ENCODE measurements around the gene TAF4B.
"Not testable (repeated sequence)": the region's sequence is repeated elsewhere in the genome, so short reads cannot be mapped to it uniquely, and the experiment has no call there.

The TAF4B gene

GRCh38 chr18:26381555-26381954 is 155.3 kb downstream of the TAF4B start:
- not testable (repeated sequence) for H3K4me1 ChIP-seq (ENCODE audit: control insufficient read depth, insufficient read depth, low read length); H3K36me3 ChIP-seq (ENCODE audit: control insufficient read depth, insufficient read depth, low read length); H3K27ac ChIP-seq (ENCODE audit: low read depth, low read length); H3K27me3 ChIP-seq (ENCODE audit: control insufficient read depth, insufficient read depth, low read length); H3K9me3 ChIP-seq (ENCODE audit: control insufficient read depth, insufficient read depth, low read depth, low read length); H3K4me3 ChIP-seq (ENCODE audit: low read depth, low read length); H3K9ac ChIP-seq (ENCODE audit: low read length)

- Histone ChIP-seq H3K27me3 (ENCODE audit: control insufficient read depth, insufficient read depth, low read length) (no peaks in the 10 kb centered on the region), H3K27ac (ENCODE audit: low read depth, low read length) (no peak overlapping the region), H3K4me1 (ENCODE audit: control insufficient read depth, insufficient read depth, low read length) (no peaks in the 10 kb centered on the region), H3K4me3 (ENCODE audit: low read depth, low read length) (no peak overlapping the region), H3K9me3 (ENCODE audit: control insufficient read depth, insufficient read depth, low read depth, low read length) (no peaks in the 10 kb centered on the region), H3K36me3 (ENCODE audit: control insufficient read depth, insufficient read depth, low read length) (no peaks in the 10 kb centered on the region), H3K9ac (ENCODE audit: low read length) (no peak overlapping the region)
Measured at GRCh38 chr18:26383454-26384270, 157.4 kb downstream of the TAF4B start.

GRCh38 chr18:26386002-26386401 is 159.8 kb downstream of the TAF4B start:
- Histone ChIP-seq H3K9ac (ENCODE audit: low read length) (no peak overlapping the region), H3K4me3 (ENCODE audit: low read depth, low read length) (no peak overlapping the region), H3K4me1 (ENCODE audit: control insufficient read depth, insufficient read depth, low read length) (no peaks in the 10 kb centered on the region), H3K27ac (ENCODE audit: low read depth, low read length) (no peak overlapping the region), H3K27me3 (ENCODE audit: control insufficient read depth, insufficient read depth, low read length) (no peaks in the 10 kb centered on the region), H3K9me3 (ENCODE audit: control insufficient read depth, insufficient read depth, low read depth, low read length) (no peaks in the 10 kb centered on the region), H3K36me3 (ENCODE audit: control insufficient read depth, insufficient read depth, low read length) (peaks cover 10% of the 10 kb centered on the region)

GRCh38 chr18:26386441-26386840 is 160.2 kb downstream of the TAF4B start:
- Histone ChIP-seq H3K4me1 (ENCODE audit: control insufficient read depth, insufficient read depth, low read length) (no peaks in the 10 kb centered on the region), H3K36me3 (ENCODE audit: control insufficient read depth, insufficient read depth, low read length) (peaks cover 10% of the 10 kb centered on the region), H3K27ac (ENCODE audit: low read depth, low read length) (no peak overlapping the region), H3K4me3 (ENCODE audit: low read depth, low read length) (no peak overlapping the region), H3K9ac (ENCODE audit: low read length) (no peak overlapping the region), H3K9me3 (ENCODE audit: control insufficient read depth, insufficient read depth, low read depth, low read length) (no peaks in the 10 kb centered on the region), H3K27me3 (ENCODE audit: control insufficient read depth, insufficient read depth, low read length) (no peaks in the 10 kb centered on the region)

GRCh38 chr18:26394047-26394654 is 167.9 kb downstream of the TAF4B start:
- Histone ChIP-seq H3K9ac (ENCODE audit: low read length) (no peak overlapping the region), H3K27ac (ENCODE audit: low read depth, low read length) (no peak overlapping the region), H3K4me1 (ENCODE audit: control insufficient read depth, insufficient read depth, low read length) (no peaks in the 10 kb centered on the region), H3K9me3 (ENCODE audit: control insufficient read depth, insufficient read depth, low read depth, low read length) (no peaks in the 10 kb centered on the region), H3K36me3 (ENCODE audit: control insufficient read depth, insufficient read depth, low read length) (peaks cover 10% of the 10 kb centered on the region), H3K27me3 (ENCODE audit: control insufficient read depth, insufficient read depth, low read length) (no peaks in the 10 kb centered on the region), H3K4me3 (ENCODE audit: low read depth, low read length) (no peak overlapping the region)

- H3K4me3 ChIP-seq (ENCODE audit: low read depth, low read length): no peak overlapping the region
- no peaks in the 10 kb centered on the region for H3K36me3 ChIP-seq (ENCODE audit: control insufficient read depth, insufficient read depth, low read length)
- no peaks in the 10 kb centered on the region for H3K4me1 ChIP-seq (ENCODE audit: control insufficient read depth, insufficient read depth, low read length)
- no peaks in the 10 kb centered on the region for H3K27me3 ChIP-seq (ENCODE audit: control insufficient read depth, insufficient read depth, low read length)
- no peak overlapping the region for H3K9ac ChIP-seq (ENCODE audit: low read length)
- H3K9me3 ChIP-seq (ENCODE audit: control insufficient read depth, insufficient read depth, low read depth, low read length): no peaks in the 10 kb centered on the region
- no peak overlapping the region for H3K27ac ChIP-seq (ENCODE audit: low read depth, low read length)
Measured at GRCh38 chr18:26397019-26397418, 170.8 kb downstream of the TAF4B start.

GRCh38 chr18:26403491-26403890 is 177.2 kb downstream of the TAF4B start:
- Histone ChIP-seq H3K27me3 (ENCODE audit: control insufficient read depth, insufficient read depth, low read length) (no peaks in the 10 kb centered on the region), H3K4me1 (ENCODE audit: control insufficient read depth, insufficient read depth, low read length) (peaks cover 17% of the 10 kb centered on the region), H3K9me3 (ENCODE audit: control insufficient read depth, insufficient read depth, low read depth, low read length) (no peaks in the 10 kb centered on the region), H3K4me3 (ENCODE audit: low read depth, low read length) (no peak overlapping the region), H3K9ac (ENCODE audit: low read length) (no peak overlapping the region), H3K27ac (ENCODE audit: low read depth, low read length) (no peak overlapping the region), H3K36me3 (ENCODE audit: control insufficient read depth, insufficient read depth, low read length) (no peaks in the 10 kb centered on the region)

- no peaks in the 10 kb centered on the region for H3K36me3 ChIP-seq (ENCODE audit: control insufficient read depth, insufficient read depth, low read length)
- no peak overlapping the region for H3K4me3 ChIP-seq (ENCODE audit: low read depth, low read length)
- no peaks in the 10 kb centered on the region for H3K9me3 ChIP-seq (ENCODE audit: control insufficient read depth, insufficient read depth, low read depth, low read length)
- H3K27me3 ChIP-seq (ENCODE audit: control insufficient read depth, insufficient read depth, low read length): no peaks in the 10 kb centered on the region
- peaks cover 17% of the 10 kb centered on the region for H3K4me1 ChIP-seq (ENCODE audit: control insufficient read depth, insufficient read depth, low read length)
- no peak overlapping the region for H3K9ac ChIP-seq (ENCODE audit: low read length)
- H3K27ac ChIP-seq (ENCODE audit: low read depth, low read length): no peak overlapping the region
Measured at GRCh38 chr18:26405190-26405801, 179.1 kb downstream of the TAF4B start.

- H3K36me3 ChIP-seq (ENCODE audit: control insufficient read depth, insufficient read depth, low read length): no peaks in the 10 kb centered on the region
- H3K4me3 ChIP-seq (ENCODE audit: low read depth, low read length): no peak overlapping the region
- no peaks in the 10 kb centered on the region for H3K27me3 ChIP-seq (ENCODE audit: control insufficient read depth, insufficient read depth, low read length)
- no peak overlapping the region for H3K27ac ChIP-seq (ENCODE audit: low read depth, low read length)
- no peak overlapping the region for H3K9ac ChIP-seq (ENCODE audit: low read length)
- peaks cover 17% of the 10 kb centered on the region for H3K4me1 ChIP-seq (ENCODE audit: control insufficient read depth, insufficient read depth, low read length)
- H3K9me3 ChIP-seq (ENCODE audit: control insufficient read depth, insufficient read depth, low read depth, low read length): no peaks in the 10 kb centered on the region
Measured at GRCh38 chr18:26406324-26406723, 180.1 kb downstream of the TAF4B start.

GRCh38 chr18:26406854-26407517 is 180.7 kb downstream of the TAF4B start:
- Histone ChIP-seq H3K4me3 (ENCODE audit: low read depth, low read length) (no peak overlapping the region), H3K36me3 (ENCODE audit: control insufficient read depth, insufficient read depth, low read length) (no peaks in the 10 kb centered on the region), H3K4me1 (ENCODE audit: control insufficient read depth, insufficient read depth, low read length) (peaks cover 17% of the 10 kb centered on the region), H3K27ac (ENCODE audit: low read depth, low read length) (no peak overlapping the region), H3K9me3 (ENCODE audit: control insufficient read depth, insufficient read depth, low read depth, low read length) (no peaks in the 10 kb centered on the region), H3K9ac (ENCODE audit: low read length) (no peak overlapping the region), H3K27me3 (ENCODE audit: control insufficient read depth, insufficient read depth, low read length) (no peaks in the 10 kb centered on the region)
